H1 (cell line): Measurements from ENCODE around the gene PRKAR1B. TPM values are rescaled to one million over a fixed set of nuclear protein-coding genes. Genes with fewer than 3 reads are reported as not detected.

Experiments used
- CTCF ChIA-PET: fragments of 300-600 bp; sonication (Branson Sonifier 250); formaldehyde crosslinking; loops from one replicate; lab custom pipeline; 2021; ENCODE audit not compliant: partially characterized antibody; lab: Charles Lee
- POLR2A ChIA-PET: fragments of 300-600 bp; sonication (Branson Sonifier 250); formaldehyde crosslinking; loops from one replicate; lab custom pipeline; 2021; ENCODE audit warnings: inconsistent platforms; ENCODE audit not compliant: partially characterized antibody; lab: Charles Lee
- DNase-seq, 2 experiments: peaks; one replicate each; pipeline versions ENCODE4 v3.0.0 to v3.0.0-alpha.2; 2010 to 2022; ENCODE audit warnings: low spot score in 2 of 2, low read depth in 1 of 2, mixed read lengths in 1 of 2
- FAIRE-seq: peaks from 2 replicates; lab custom pipeline; 2011; peaks lifted over from hg19 to GRCh38; lab: Jason Lieb, UNC
- H2AFZ ChIP-seq: 2 replicates; pipeline ENCODE4 v1.8.1; 2012; ENCODE audit warnings: low read length, inconsistent platforms
- H2AK5ac ChIP-seq: 2 replicates; pipeline ENCODE4 v1.6.1; 2013; ENCODE audit warnings: low read depth, low read length
- H2BK120ac ChIP-seq: replicated peaks from 2 replicates; pipeline ENCODE3; 2013; ENCODE audit warnings: low read depth, low read length, inconsistent platforms
- H2BK12ac ChIP-seq: 2 replicates; pipeline ENCODE4 v1.6.1; 2013; ENCODE audit warnings: low read depth, low read length
- H2BK15ac ChIP-seq: 2 replicates; pipeline ENCODE4 v1.6.1; 2013; ENCODE audit warnings: low read length
- H2BK20ac ChIP-seq: 2 replicates; pipeline ENCODE4 v1.6.1; 2013; ENCODE audit warnings: low read length
- H2BK5ac ChIP-seq: 2 replicates; pipeline ENCODE4 v1.6.1; 2013; ENCODE audit warnings: low read depth, low read length
- H3K14ac ChIP-seq: 2 replicates; pipeline ENCODE4 v1.6.1; 2013; ENCODE audit warnings: inconsistent platforms; ENCODE audit not compliant: insufficient read length
- H3K18ac ChIP-seq: 2 replicates; pipeline ENCODE4 v1.6.1; 2013; ENCODE audit warnings: low read length; ENCODE audit errors: extremely low read depth
- H3K23ac ChIP-seq: 2 replicates; pipeline ENCODE4 v1.6.1; 2013; ENCODE audit warnings: inconsistent platforms; ENCODE audit not compliant: insufficient read length
- H3K23me2 ChIP-seq: 2 replicates; pipeline ENCODE4 v1.6.1; 2013; ENCODE audit warnings: low read depth, low read length
- H3K27ac ChIP-seq: 2 replicates; pipeline ENCODE4 v1.6.1; 2011; ENCODE audit warnings: low read depth, low read length, inconsistent platforms
- H3K27me3 ChIP-seq, 4 experiments: replicated peaks in 1 of 4; 1 replicate in 1 of 4; 2 replicates in 3 of 4; pipeline versions ENCODE4 v1.6.1 to v1.8.1; 2011 to 2013; ENCODE audit warnings: low read length in 3 of 4, mild to moderate bottlenecking in 3 of 4, inconsistent platforms in 2 of 4, mixed read lengths in 2 of 4, moderate library complexity in 1 of 4; ENCODE audit not compliant: control insufficient read depth in 3 of 4, insufficient read depth in 3 of 4; ENCODE audit errors: extremely low read depth in 1 of 4
- H3K36me3 ChIP-seq, 4 experiments: 2 replicates each; pipeline versions ENCODE4 v1.6.1 to v1.8.1; 2011 to 2013; ENCODE audit warnings: mild to moderate bottlenecking in 4 of 4, low read length in 3 of 4, moderate library complexity in 2 of 4, control low read depth in 1 of 4, inconsistent platforms in 1 of 4; ENCODE audit not compliant: insufficient read depth in 4 of 4, control insufficient read depth in 2 of 4
- H3K4ac ChIP-seq: replicated peaks from 2 replicates; pipeline ENCODE3; 2013; ENCODE audit warnings: low read length, low read depth, mixed read lengths, inconsistent platforms; ENCODE audit not compliant: insufficient read length
- H3K4me1 ChIP-seq, 4 experiments: replicated peaks in 1 of 4; 1 replicate in 1 of 4; 2 replicates in 3 of 4; pipeline versions ENCODE4 v1.6.1 to v1.8.1; 2011 to 2013; ENCODE audit warnings: low read length in 3 of 4, inconsistent platforms in 2 of 4, mixed read lengths in 1 of 4; ENCODE audit not compliant: insufficient read depth in 4 of 4, control insufficient read depth in 3 of 4
- H3K4me2 ChIP-seq, 2 experiments: 2 replicates each; pipeline versions ENCODE4 v1.6.1 to v1.8.1; 2011 to 2013; ENCODE audit warnings: low read depth in 2 of 2, low read length in 2 of 2, control low read depth in 1 of 2, inconsistent platforms in 1 of 2, mild to moderate bottlenecking in 1 of 2; ENCODE audit not compliant: insufficient read depth in 1 of 2
- H3K4me3 ChIP-seq, 4 experiments: fragments of 200-600, 300-600 bp in 1 of 4; sonication (generic), shearing (Covaris generic), sonication (Bioruptor Twin) in 1 of 4; 2 replicates each; pipeline versions ENCODE4 v1.5.1 to v1.8.1; 2011 to 2016; ENCODE audit warnings: low read length in 4 of 4, low read depth in 3 of 4, control low read depth in 2 of 4, inconsistent platforms in 2 of 4, mild to moderate bottlenecking in 2 of 4, mixed read lengths in 1 of 4, moderate library complexity in 1 of 4; ENCODE audit not compliant: insufficient read depth in 2 of 4; ENCODE audit errors: extremely low read depth in 1 of 4
- H3K56ac ChIP-seq: replicated peaks from 2 replicates; pipeline ENCODE3; 2013; ENCODE audit warnings: low read depth, mild to moderate bottlenecking, mixed read lengths, low read length, inconsistent platforms; ENCODE audit not compliant: insufficient read length
- H3K79me1 ChIP-seq: 2 replicates; pipeline ENCODE4 v1.6.1; 2013; ENCODE audit warnings: low read depth, low read length, control low read depth
- H3K79me2 ChIP-seq, 2 experiments: 2 replicates each; pipeline versions ENCODE4 v1.6.1 to v1.8.1; 2012 to 2013; ENCODE audit warnings: low read length in 2 of 2, mild to moderate bottlenecking in 2 of 2, inconsistent platforms in 1 of 2; ENCODE audit not compliant: insufficient read depth in 2 of 2, control insufficient read depth in 1 of 2
- H3K9ac ChIP-seq, 4 experiments: replicated peaks in 1 of 4; 1 replicate in 1 of 4; 2 replicates in 3 of 4; pipeline versions ENCODE4 v1.6.1 to v1.8.1; 2011 to 2013; ENCODE audit warnings: low read depth in 3 of 4, low read length in 3 of 4, control low read depth in 2 of 4, mild to moderate bottlenecking in 2 of 4, moderate library complexity in 2 of 4, inconsistent platforms in 1 of 4; ENCODE audit errors: extremely low read depth in 1 of 4
- H3K9me3 ChIP-seq, 2 experiments: 2 replicates each; pipeline versions ENCODE4 v1.6.1 to v1.8.1; 2012 to 2013; ENCODE audit warnings: mild to moderate bottlenecking in 2 of 2, moderate library complexity in 2 of 2, control low read depth in 1 of 2, inconsistent platforms in 1 of 2, low read depth in 1 of 2, low read length in 1 of 2, mixed read lengths in 1 of 2; ENCODE audit not compliant: insufficient read depth in 2 of 2
- H4K20me1 ChIP-seq, 2 experiments: replicated peaks in 1 of 2; 2 replicates each; pipeline versions ENCODE3 to v1.8.1; 2011 to 2013; ENCODE audit warnings: inconsistent platforms in 2 of 2, low read length in 2 of 2, mild to moderate bottlenecking in 1 of 2; ENCODE audit not compliant: insufficient read depth in 2 of 2, control insufficient read depth in 1 of 2
- H4K5ac ChIP-seq: 2 replicates; pipeline ENCODE4 v1.6.1; 2013; ENCODE audit warnings: low read length, low read depth, mixed read lengths, inconsistent platforms; ENCODE audit not compliant: insufficient read length
- H4K8ac ChIP-seq: 2 replicates; pipeline ENCODE4 v1.8.0; 2013; ENCODE audit warnings: mild to moderate bottlenecking, moderate library complexity, low read length, inconsistent platforms; ENCODE audit not compliant: insufficient read depth; ENCODE audit errors: extremely low read depth
- H4K91ac ChIP-seq: replicated peaks from 2 replicates; pipeline ENCODE3; 2013; ENCODE audit warnings: low read length, mixed read lengths, inconsistent platforms; ENCODE audit not compliant: insufficient read length
- RBBP5 ChIP-seq: IDR thresholded peaks from 2 replicates; pipeline ENCODE4 v1.7.1; 2012; ENCODE audit warnings: low read depth, mild to moderate bottlenecking, inconsistent platforms, low read length, moderate library complexity, borderline replicate concordance
- TEAD4 ChIP-seq: IDR thresholded peaks from 2 replicates; pipeline ENCODE4 v1.6.1; 2012; ENCODE audit warnings: low read depth, low read length, inconsistent platforms, mixed read lengths
- WGBS, 2 experiments: shearing (Covaris generic) in 1 of 2; methylation state at CpG; one replicate each; pipeline versions ENCODE4 v1.1.6 to v1.1.7; 2013 to 2015; ENCODE audit warnings: low lambda C conversion rate in 2 of 2, mixed read lengths in 2 of 2, inconsistent platforms in 1 of 2, low coverage in 1 of 2, missing lambda C conversion rate in 1 of 2; ENCODE audit not compliant: insufficient replicate concordance in 2 of 2, insufficient coverage in 1 of 2, insufficient read length in 1 of 2; ENCODE audit errors: extremely low coverage in 1 of 2, missing lambda C conversion rate in 1 of 2; 5-methylcytosine and 5-hydroxymethylcytosine counted together
- polyA plus RNA-seq, 7 experiments: library from polyadenylated mRNA; depleted of rRNA in 3 of 7; stranded (reverse) in 5 of 7; unstranded in 2 of 7; fragments of >200 nt in 5 of 7; fragments of 200-250 nt in 2 of 7; gene quantifications; 1 replicate in 5 of 7; 2 replicates in 1 of 7; 4 replicates in 1 of 7; pipeline versions ENCODE4 v1.2.1 to v1.2.3, GENCODE V29; 2011 to 2013; ENCODE audit warnings: missing spikeins in 2 of 7, mixed read lengths in 2 of 7
- total RNA-seq: library from RNA; stranded (reverse); fragmentation: NEBNext Ultra II Directional; extraction: Animal tissue kit (Norgen Biotek cat#: 25700); gene quantifications from 2 replicates; pipeline ENCODE4 v1.2.1, GENCODE V29; 2021

Gene PRKAR1B
- total and polyA plus RNA-seq, 2 of the 8 experiments (the other 6 are each of a cell fraction or from before 2014, with no cell fraction given) = 12.3 to 55.7 TPM

DNA sequence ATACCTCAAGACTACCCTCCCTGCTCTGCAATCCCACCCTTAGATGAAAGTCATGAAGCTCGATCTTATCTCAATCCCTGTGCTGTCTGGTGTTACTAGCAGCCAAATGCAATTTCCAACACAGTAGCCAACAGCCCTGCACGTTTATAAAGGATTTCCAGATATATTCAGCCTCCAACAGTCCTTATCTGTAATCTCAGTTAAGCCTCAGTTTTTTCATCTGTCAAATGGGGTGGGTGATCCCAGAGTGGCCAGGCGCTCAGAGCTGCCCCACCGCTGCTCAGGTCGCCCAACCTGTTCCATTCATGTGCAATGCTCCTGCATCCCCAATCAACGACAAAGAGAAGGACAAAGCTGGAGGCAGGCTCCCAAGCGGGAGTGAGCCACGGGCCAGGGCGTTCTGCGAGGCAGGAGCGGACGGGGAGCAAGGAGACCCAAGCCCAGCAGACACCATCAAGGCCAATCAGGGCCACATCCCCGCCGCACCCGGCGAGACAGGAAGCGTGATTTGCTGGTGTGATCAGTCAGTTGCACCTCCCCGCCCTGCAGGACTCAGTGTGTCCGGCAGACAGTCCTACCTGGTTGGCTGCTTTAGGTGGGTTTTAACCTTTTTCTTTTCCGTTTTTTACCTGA, 227.1 kb downstream of the PRKAR1B start:
- CTCF ChIA-PET = interaction anchor here (2.0 kb wide), 1 partner anchor 14 kb away, joined by 7 read pairs; no protein-coding TSS in a partner anchor
- POLR2A ChIA-PET = interaction anchor here (1.1 to 1.2 kb wide), 2 partner anchors 9 to 16 kb away, joined by 3 to 5 read pairs; no protein-coding TSS in a partner anchor
- Histone ChIP-seq H3K4me3 (no peak overlapping the region), H3K36me3 (peaks cover 4 to 51% (median 19%) of the 10 kb centered on the region in 4 experiments; a peak in 6 of 8 replicates), H3K14ac (no peak overlapping the region), H3K9ac (no peak overlapping the region), H3K18ac (no peak overlapping the region), H3K56ac (no peak overlapping the region), H2BK15ac (no peak overlapping the region), H2BK12ac (no peak overlapping the region), H3K27me3 (no peaks in the 10 kb centered on the region), H3K9me3 (no peaks in the 10 kb centered on the region), H2BK120ac (no peak overlapping the region), H2BK20ac (no peak overlapping the region), H3K27ac (no peak overlapping the region), H3K23me2 (no peaks in the 10 kb centered on the region; the same call in 1 of the 2 replicates), H4K91ac (no peak overlapping the region), H3K79me2 (peaks cover 0 to 2% of the 10 kb centered on the region in 2 experiments; a peak in 1 of 4 replicates), H4K20me1 (peaks cover 2 to 6% of the 10 kb centered on the region in 2 experiments), H3K4me1 (peaks cover 0 to 8% (median 0%) of the 10 kb centered on the region in 4 experiments; a peak in 1 of 7 replicates), H2BK5ac (no peak overlapping the region), H3K4ac (no peak overlapping the region), H3K23ac (no peak overlapping the region), H3K79me1 (peaks cover 6% of the 10 kb centered on the region), H3K4me2 (no peak overlapping the region), H4K5ac (no peak overlapping the region), H2AK5ac (no peak overlapping the region), H4K8ac (no peak overlapping the region), H2AFZ (no peak overlapping the region)
- FAIRE-seq (no peak), DNase-seq (no peak)
- 94% methylated on average over 18 of the region's 20 CpGs; no CpG with 5 or more reads in 1 of the 2 experiments for WGBS, 2 experiments
- TF ChIP-seq TEAD4 = no peak
- TF ChIP-seq RBBP5 = no peak
